ENCODE data around the gene ARID5B. TPM values are rescaled to one million over a fixed set of nuclear protein-coding genes. Genes with fewer than 3 reads are reported as not detected.
A peak's percentile ranks its signal among the peaks of the same experiment; 100 is the strongest.

The ARID5B gene
- total RNA-seq, 2 donors from 2014 or later, result 67.9 to 90.1 TPM

GRCh38 chr10:62000037-62000603, 98.6 kb downstream of the ARID5B start:
- WGBS, result 94% methylated on average over 20 of the region's 20 CpGs
- intact Hi-C loops (cut with DNase I), result no loop called here
- TF ChIP-seq CTCF (IDR thresholded peaks at IDR 0.05), result no peak
- no peak for TF ChIP-seq POLR2A (IDR thresholded peaks at IDR 0.05)
- TF ChIP-seq POLR2AphosphoS5 (IDR thresholded peaks at IDR 0.05), result no peak
- DNase-seq (ENCODE audit: low spot score), result no peak
- H3K4me3 ChIP-seq, result no peak overlapping the region
- no peak overlapping the region for H3K27ac ChIP-seq
- H3K36me3 ChIP-seq, result no peaks in the 10 kb centered on the region
- H3K4me1 ChIP-seq (replicated peaks), result no peaks in the 10 kb centered on the region
- no peaks in the 10 kb centered on the region for H3K27me3 ChIP-seq (replicated peaks; ENCODE audit: insufficient read depth)
- H3K9me3 ChIP-seq, result no peaks in the 10 kb centered on the region

- no peaks in the 10 kb centered on the region for H3K9me3 ChIP-seq
- H3K27me3 ChIP-seq (replicated peaks; ENCODE audit: insufficient read depth), result no peaks in the 10 kb centered on the region
- intact Hi-C loops (cut with DNase I), result no loop called here
- H3K4me3 ChIP-seq, result no peak overlapping the region
- H3K4me1 ChIP-seq (replicated peaks), result no peaks in the 10 kb centered on the region
- no peak for DNase-seq (ENCODE audit: low spot score)
- no peak for TF ChIP-seq CTCF (IDR thresholded peaks at IDR 0.05)
- TF ChIP-seq POLR2A (IDR thresholded peaks at IDR 0.05), result no peak
- no peaks in the 10 kb centered on the region for H3K36me3 ChIP-seq
- H3K27ac ChIP-seq, result no peak overlapping the region
- 80% methylated on average over 7 of the region's 7 CpGs for WGBS
These were observed 99.2 kb downstream of the ARID5B start for GRCh38 chr10:62000726-62001125.

GRCh38 chr10:62001898-62002297, 100.4 kb downstream of the ARID5B start:
- H3K9me3 ChIP-seq, result no peaks in the 10 kb centered on the region
- no peaks in the 10 kb centered on the region for H3K27me3 ChIP-seq (replicated peaks; ENCODE audit: insufficient read depth)
- no peak overlapping the region for H3K4me3 ChIP-seq
- no peak for TF ChIP-seq POLR2A (IDR thresholded peaks at IDR 0.05)
- TF ChIP-seq CTCF (IDR thresholded peaks at IDR 0.05), result no peak
- no peak for TF ChIP-seq POLR2AphosphoS5 (IDR thresholded peaks at IDR 0.05)
- H3K4me1 ChIP-seq (replicated peaks), result no peaks in the 10 kb centered on the region
- no peaks in the 10 kb centered on the region for H3K36me3 ChIP-seq
- WGBS, result 80% methylated on average over 5 of the region's 5 CpGs
- intact Hi-C loops (cut with DNase I), result no loop called here
- H3K27ac ChIP-seq, result no peak overlapping the region
- no peak for DNase-seq (ENCODE audit: low spot score)

- H3K4me3 ChIP-seq, result no peak overlapping the region
- WGBS, result 52% methylated on average over 3 of the region's 3 CpGs
- no peak for DNase-seq (ENCODE audit: low spot score)
- no peaks in the 10 kb centered on the region for H3K4me1 ChIP-seq (replicated peaks)
- peak overlapping the region in 1 of 2 donors; percentile 24 for H3K27ac ChIP-seq
- intact Hi-C loops (cut with DNase I), result no loop called here
- no peaks in the 10 kb centered on the region for H3K36me3 ChIP-seq
- H3K27me3 ChIP-seq (replicated peaks; ENCODE audit: insufficient read depth), result no peaks in the 10 kb centered on the region
- TF ChIP-seq POLR2A (IDR thresholded peaks at IDR 0.05) (no peak), CTCF (IDR thresholded peaks at IDR 0.05) (no peak), POLR2AphosphoS5 (IDR thresholded peaks at IDR 0.05) (no peak)
- no peaks in the 10 kb centered on the region for H3K9me3 ChIP-seq
These were observed 101.3 kb downstream of the ARID5B start for GRCh38 chr10:62002753-62003152.

GRCh38 chr10:62004042-62004441, 102.5 kb downstream of the ARID5B start:
- intact Hi-C loops (cut with DNase I), result no loop called here
- Histone ChIP-seq H3K4me3 (no peak overlapping the region), H3K27me3 (replicated peaks; ENCODE audit: insufficient read depth) (no peaks in the 10 kb centered on the region), H3K9me3 (no peaks in the 10 kb centered on the region), H3K4me1 (replicated peaks) (no peaks in the 10 kb centered on the region), H3K27ac (no peak overlapping the region), H3K36me3 (no peaks in the 10 kb centered on the region)
- DNase-seq (ENCODE audit: low spot score), result no peak
- 64% methylated on average over 3 of the region's 3 CpGs for WGBS
- TF ChIP-seq POLR2AphosphoS5 (IDR thresholded peaks at IDR 0.05) (no peak), POLR2A (IDR thresholded peaks at IDR 0.05) (no peak), CTCF (IDR thresholded peaks at IDR 0.05) (no peak)

All from prostate gland (tissue), 2 donors.